Muscle layer of colon (tissue), 2 donors: ENCODE measurements around the gene PDE2A.
A peak's percentile ranks its signal among the peaks of the same experiment; 100 is the strongest.

Experiments
- H3K27ac ChIP-seq: one replicate; pipeline ENCODE4 v1.7.0; 2013; ENCODE audit warnings: low read depth, mild to moderate bottlenecking, low read length, moderate library complexity
- H3K27me3 ChIP-seq, 2 donors: one replicate each; pipeline ENCODE4 v1.7.0; 2013; ENCODE audit warnings: low read length in 2 of 2, mild to moderate bottlenecking in 2 of 2; ENCODE audit not compliant: insufficient read depth in 2 of 2, control insufficient read depth in 1 of 2
- H3K36me3 ChIP-seq: one replicate; pipeline ENCODE4 v1.7.0; 2013; ENCODE audit warnings: mild to moderate bottlenecking, low read length; ENCODE audit not compliant: insufficient read depth
- H3K4me1 ChIP-seq: one replicate; pipeline ENCODE4 v1.7.0; 2013; ENCODE audit warnings: mild to moderate bottlenecking, low read length; ENCODE audit not compliant: insufficient read depth
- H3K4me3 ChIP-seq, 2 donors: one replicate each; pipeline ENCODE4 v1.7.0; 2013; ENCODE audit warnings: low read length in 2 of 2, low read depth in 1 of 2, mild to moderate bottlenecking in 1 of 2, moderate library complexity in 1 of 2
- H3K9ac ChIP-seq: one replicate; pipeline ENCODE4 v1.7.0; 2013; ENCODE audit warnings: low read length
- H3K9me3 ChIP-seq: one replicate; pipeline ENCODE4 v1.7.0; 2013; ENCODE audit warnings: mild to moderate bottlenecking, low read length
- donor health status: abdominal sarcoma.
- donor health status: Adenocarcinoma of cecum.

PDE2A gene

DNA sequence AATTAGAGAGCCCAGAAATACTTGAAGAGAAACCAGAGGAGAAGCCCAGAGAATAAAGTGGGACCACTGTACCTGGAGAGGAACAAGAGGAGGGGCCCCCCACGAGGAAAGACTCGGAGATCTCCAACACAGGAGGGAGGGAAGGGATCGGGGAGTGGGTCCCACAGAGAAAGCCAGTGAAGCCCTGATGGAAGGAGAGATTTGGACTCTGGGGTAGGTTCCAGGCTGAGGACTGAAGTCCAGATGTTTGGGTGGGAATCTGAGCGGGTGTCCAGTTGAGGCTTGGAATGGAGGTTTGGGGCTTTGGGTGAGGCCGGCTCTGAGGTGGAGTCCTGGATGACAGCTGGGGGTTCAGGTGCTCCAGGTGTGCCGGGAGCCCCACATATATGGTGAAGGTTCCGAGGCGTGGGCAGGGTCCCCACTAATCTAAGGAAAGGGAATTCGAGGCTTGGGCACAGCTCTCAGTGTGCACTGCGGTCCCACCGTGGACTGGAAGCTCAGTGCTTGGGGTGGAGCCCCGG is 32.6 kb downstream of the PDE2A start:
- no peaks in the 10 kb centered on the region for H3K27me3 ChIP-seq
- H3K9me3 ChIP-seq: no peaks in the 10 kb centered on the region
- peak overlapping the region; percentile 66 to 71 for H3K4me3 ChIP-seq
- no peaks in the 10 kb centered on the region for H3K36me3 ChIP-seq
- peak overlapping the region; percentile 73 for H3K27ac ChIP-seq
- H3K4me1 ChIP-seq: peaks cover 46% of the 10 kb centered on the region
- H3K9ac ChIP-seq: peak overlapping the region; percentile 35

DNA sequence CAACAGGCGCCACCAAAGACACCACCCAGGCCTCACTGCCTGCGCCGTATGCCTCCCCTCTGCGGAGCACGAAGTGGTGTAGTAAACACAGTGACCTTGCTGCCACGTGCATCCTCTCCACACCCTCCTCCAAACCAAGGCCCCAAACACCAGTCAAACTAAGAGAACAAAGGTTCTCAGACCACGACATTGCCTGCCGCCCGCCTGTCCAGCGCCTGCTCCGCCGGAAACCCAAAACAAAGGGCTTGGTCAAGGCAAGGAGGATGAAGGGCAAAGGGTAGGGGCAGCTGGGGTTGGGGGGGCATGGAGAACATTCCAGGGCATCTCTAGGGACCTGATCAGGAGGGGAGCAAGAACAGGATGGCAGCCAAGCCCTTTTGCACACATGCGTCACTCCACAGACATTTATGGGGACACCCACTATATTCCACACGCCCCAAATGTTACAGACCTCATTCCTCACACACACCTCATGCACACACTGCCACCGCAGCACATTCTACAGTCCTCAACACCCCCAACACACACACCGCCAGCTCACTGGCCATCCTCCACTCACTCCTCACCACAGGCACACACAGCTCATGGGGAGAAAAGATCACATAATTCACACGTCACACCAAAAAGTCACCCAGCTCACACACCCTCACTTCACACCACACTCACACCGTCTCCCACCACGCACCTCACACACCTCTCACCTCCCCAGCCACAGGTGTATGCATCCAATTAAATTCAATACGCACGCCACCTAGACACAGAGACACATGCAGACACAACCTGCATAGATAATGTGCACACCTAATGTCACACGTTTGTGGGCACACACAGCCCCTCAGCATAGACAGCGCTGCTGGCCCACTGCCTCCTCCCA is 34.5 kb downstream of the PDE2A start:
- peak overlapping the region in 1 of 2 donors; percentile 71 for H3K4me3 ChIP-seq
- no peaks in the 10 kb centered on the region for H3K36me3 ChIP-seq
- H3K9me3 ChIP-seq: no peaks in the 10 kb centered on the region
- H3K27ac ChIP-seq: no peak overlapping the region
- H3K27me3 ChIP-seq: no peaks in the 10 kb centered on the region
- H3K9ac ChIP-seq: no peak overlapping the region
- peaks cover 62% of the 10 kb centered on the region for H3K4me1 ChIP-seq

GRCh38 chr11:72637926-72638325 is 36.3 kb downstream of the PDE2A start:
- no peaks in the 10 kb centered on the region for H3K27me3 ChIP-seq

GRCh38 chr11:72637198-72637597 is 37.0 kb downstream of the PDE2A start:
- no peak overlapping the region for H3K4me3 ChIP-seq
- no peaks in the 10 kb centered on the region for H3K27me3 ChIP-seq
- no peak overlapping the region for H3K27ac ChIP-seq
- H3K36me3 ChIP-seq: peaks cover 4% of the 10 kb centered on the region
- no peak overlapping the region for H3K9ac ChIP-seq
- no peaks in the 10 kb centered on the region for H3K9me3 ChIP-seq
- H3K4me1 ChIP-seq: peaks cover 79% of the 10 kb centered on the region

More at GRCh38 chr11:72637926-72638325, 36.3 kb downstream of the PDE2A start:
- no peaks in the 10 kb centered on the region for H3K9me3 ChIP-seq
- H3K27ac ChIP-seq: no peak overlapping the region
- H3K4me1 ChIP-seq: peaks cover 72% of the 10 kb centered on the region
- H3K9ac ChIP-seq: no peak overlapping the region
- H3K36me3 ChIP-seq: peaks cover 4% of the 10 kb centered on the region
- H3K4me3 ChIP-seq: no peak overlapping the region

GRCh38 chr11:72636376-72636775 is 37.8 kb downstream of the PDE2A start:
- Histone ChIP-seq H3K36me3 (peaks cover 4% of the 10 kb centered on the region), H3K9me3 (no peaks in the 10 kb centered on the region), H3K4me3 (no peak overlapping the region), H3K27me3 (no peaks in the 10 kb centered on the region), H3K9ac (no peak overlapping the region), H3K27ac (no peak overlapping the region), H3K4me1 (peaks cover 82% of the 10 kb centered on the region)

GRCh38 chr11:72635933-72636332 is 38.3 kb downstream of the PDE2A start:
- no peaks in the 10 kb centered on the region for H3K27me3 ChIP-seq
- no peaks in the 10 kb centered on the region for H3K9me3 ChIP-seq
- H3K36me3 ChIP-seq: peaks cover 4% of the 10 kb centered on the region
- H3K27ac ChIP-seq: no peak overlapping the region
- H3K4me3 ChIP-seq: no peak overlapping the region
- H3K9ac ChIP-seq: no peak overlapping the region
- H3K4me1 ChIP-seq: peaks cover 82% of the 10 kb centered on the region

- Histone ChIP-seq H3K9ac (no peak overlapping the region), H3K27ac (no peak overlapping the region), H3K4me1 (peaks cover 82% of the 10 kb centered on the region), H3K9me3 (no peaks in the 10 kb centered on the region), H3K27me3 (no peaks in the 10 kb centered on the region), H3K4me3 (no peak overlapping the region), H3K36me3 (peaks cover 4% of the 10 kb centered on the region)
Observed at GRCh38 chr11:72635309-72635915, 38.8 kb downstream of the PDE2A start.

- no peak overlapping the region for H3K9ac ChIP-seq
- H3K9me3 ChIP-seq: no peaks in the 10 kb centered on the region
- H3K27me3 ChIP-seq: no peaks in the 10 kb centered on the region
- peaks cover 85% of the 10 kb centered on the region for H3K4me1 ChIP-seq
- H3K36me3 ChIP-seq: peaks cover 4% of the 10 kb centered on the region
- no peak overlapping the region for H3K27ac ChIP-seq
- no peak overlapping the region for H3K4me3 ChIP-seq
Observed at GRCh38 chr11:72634472-72635095, 39.6 kb downstream of the PDE2A start.

DNA sequence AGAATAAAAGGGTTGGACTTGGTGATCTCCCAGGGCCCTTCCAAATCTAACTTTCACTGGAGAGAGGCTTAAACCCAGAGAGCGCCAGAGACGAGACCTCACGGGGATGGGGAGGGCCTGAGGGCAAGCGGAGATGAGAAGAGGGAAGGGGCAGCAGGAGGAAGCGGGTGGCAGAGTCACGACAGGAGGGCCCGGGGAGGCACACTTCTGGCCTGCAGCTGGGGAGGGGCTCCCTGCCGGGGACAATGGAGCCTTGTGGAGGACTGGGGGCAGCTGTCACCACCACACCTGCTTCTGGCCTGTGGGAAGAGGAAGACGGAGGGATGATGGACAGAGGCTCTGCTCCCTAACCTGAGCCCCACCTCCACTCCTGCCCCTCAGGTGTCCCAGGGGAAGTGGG is 40.2 kb downstream of the PDE2A start:
- no peaks in the 10 kb centered on the region for H3K27me3 ChIP-seq
- H3K9ac ChIP-seq: no peak overlapping the region
- no peak overlapping the region for H3K4me3 ChIP-seq
- peaks cover 4% of the 10 kb centered on the region for H3K36me3 ChIP-seq
- peaks cover 89% of the 10 kb centered on the region for H3K4me1 ChIP-seq
- no peaks in the 10 kb centered on the region for H3K9me3 ChIP-seq
- no peak overlapping the region for H3K27ac ChIP-seq

DNA sequence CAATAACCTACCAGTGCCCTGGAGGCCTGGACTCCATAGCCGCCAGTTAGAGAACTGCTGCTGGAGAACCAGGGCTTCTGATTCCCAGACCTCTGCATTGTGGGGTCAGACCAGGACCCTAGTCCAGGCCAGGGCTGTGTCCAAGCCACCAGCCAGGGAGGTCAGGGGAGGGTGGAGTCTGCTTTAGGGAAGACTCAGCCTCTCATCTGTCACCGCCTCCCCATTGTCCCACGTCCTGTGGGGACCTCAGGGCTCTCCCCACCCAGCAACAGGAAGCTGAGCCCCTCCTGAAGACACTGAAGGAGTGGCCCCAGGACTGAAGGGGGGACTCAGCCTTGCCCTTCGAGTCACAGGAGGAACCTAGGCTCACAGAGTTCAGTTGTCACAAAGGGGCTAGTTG is 41.2 kb downstream of the PDE2A start:
- Histone ChIP-seq H3K9ac (no peak overlapping the region), H3K4me1 (peaks cover 89% of the 10 kb centered on the region), H3K36me3 (peaks cover 4% of the 10 kb centered on the region), H3K9me3 (no peaks in the 10 kb centered on the region), H3K4me3 (no peak overlapping the region), H3K27ac (peak overlapping the region; percentile 97), H3K27me3 (no peaks in the 10 kb centered on the region)
